ENCODE measurements around the gene LAMA1. TPM values are rescaled to one million over a fixed set of nuclear protein-coding genes. Genes with fewer than 3 reads are reported as not detected.

LAMA1 gene
- total RNA-seq, 1 experiment from 2014 or later = 28.8 TPM

DNA sequence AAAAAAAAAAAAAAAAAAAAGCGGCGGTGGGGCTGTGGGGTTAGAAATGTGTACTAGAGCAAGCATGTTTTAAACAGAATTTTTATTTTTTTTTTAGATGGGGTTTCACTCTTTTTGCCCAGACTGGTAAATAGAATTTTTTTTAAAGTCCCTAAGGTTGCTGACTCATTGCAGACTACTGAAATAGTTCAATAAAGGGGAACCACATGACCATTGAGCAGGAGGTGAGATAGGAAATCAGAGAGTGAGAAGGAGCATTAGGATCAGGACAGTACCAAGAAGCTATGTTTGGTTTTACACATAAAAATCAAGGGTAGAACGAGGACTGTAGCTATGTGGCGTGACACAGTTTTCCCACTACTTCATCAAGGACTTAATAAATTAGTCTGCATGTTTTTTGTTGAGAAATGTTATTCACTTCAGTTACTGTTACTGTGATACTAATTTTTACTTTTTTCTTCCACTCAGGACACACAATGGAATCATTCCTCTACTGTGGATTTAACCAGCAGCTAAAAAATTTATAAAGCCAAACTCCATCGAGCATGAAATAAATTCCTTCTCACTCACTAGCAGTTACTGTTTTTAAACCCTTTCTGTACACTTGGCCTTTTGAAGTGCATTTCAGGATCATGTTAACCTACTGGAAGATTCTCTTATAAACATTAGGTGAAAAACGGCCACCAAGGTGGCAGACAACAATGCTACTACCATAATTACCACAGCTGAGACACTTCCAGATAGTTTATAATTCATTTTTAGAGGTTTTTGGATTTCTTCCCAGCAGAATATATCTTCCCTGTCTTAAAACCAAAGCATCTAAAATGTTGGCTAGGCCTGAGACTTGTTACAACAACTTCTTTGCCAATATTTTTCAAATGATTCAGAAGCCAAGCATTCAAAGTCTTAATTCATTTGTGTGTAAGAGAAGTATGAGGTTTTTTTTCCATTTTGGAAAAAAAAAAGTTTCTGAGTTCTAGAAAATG, 33.2 kb downstream of the LAMA1 start:
- no peaks in the 10 kb centered on the region for H3K27me3 ChIP-seq (ENCODE audit: insufficient read depth, low read length)
- H3K23ac ChIP-seq (ENCODE audit: insufficient read length, low read depth, low read length) = no peak overlapping the region
- no peak overlapping the region for H2AK5ac ChIP-seq (ENCODE audit: insufficient read length, low read length)
- Mint-ChIP-seq H3K36me3 (ENCODE audit: insufficient read depth in 1 of 3, low read depth in 3 of 3) (peaks cover 0 to 10% (median 5%) of the 10 kb centered on the region in 3 experiments; a peak in 4 of 7 replicates), H3K4me3 (no peak overlapping the region), H3K4me1 (peaks cover 5 to 15% of the 10 kb centered on the region in 2 experiments), H3K27me3 (ENCODE audit: low read depth) (no peaks in the 10 kb centered on the region), H3K27ac (peak overlapping the region in 1 of 3 experiments; percentile 66; a peak in 3 of 7 replicates), H3K9me3 (no peaks in the 10 kb centered on the region)
- peaks cover 3% of the 10 kb centered on the region; the same call in 1 of the 2 replicates for H3K4me1 ChIP-seq (ENCODE audit: insufficient read depth, low read length)
- H3K14ac ChIP-seq (ENCODE audit: insufficient read depth, low read length) = no peak overlapping the region
- no peak overlapping the region for H2BK120ac ChIP-seq (ENCODE audit: low read depth, low read length, poor library complexity, severe bottlenecking)
- no peak overlapping the region for H3K4me2 ChIP-seq (ENCODE audit: insufficient read depth, insufficient read length, low read length)
- no peaks in the 10 kb centered on the region for H3K79me2 ChIP-seq (ENCODE audit: insufficient read depth, low read length)
- no peak overlapping the region for H4K8ac ChIP-seq (replicated peaks; ENCODE audit: insufficient read length, low read depth, low read length)
- no peak overlapping the region for H2BK5ac ChIP-seq (ENCODE audit: insufficient read length, low read length)
- no peak overlapping the region for H2BK20ac ChIP-seq (ENCODE audit: low read depth, low read length, poor library complexity, severe bottlenecking)
- DNase-seq = no peak
- no peak overlapping the region for H2BK15ac ChIP-seq (ENCODE audit: low read depth, low read length)
- no CpG with 5 or more reads among the region's 6 CpGs for WGBS (ENCODE audit: extremely low coverage, insufficient read length, low lambda C conversion rate)
- TF ChIP-seq, protein P1, sequence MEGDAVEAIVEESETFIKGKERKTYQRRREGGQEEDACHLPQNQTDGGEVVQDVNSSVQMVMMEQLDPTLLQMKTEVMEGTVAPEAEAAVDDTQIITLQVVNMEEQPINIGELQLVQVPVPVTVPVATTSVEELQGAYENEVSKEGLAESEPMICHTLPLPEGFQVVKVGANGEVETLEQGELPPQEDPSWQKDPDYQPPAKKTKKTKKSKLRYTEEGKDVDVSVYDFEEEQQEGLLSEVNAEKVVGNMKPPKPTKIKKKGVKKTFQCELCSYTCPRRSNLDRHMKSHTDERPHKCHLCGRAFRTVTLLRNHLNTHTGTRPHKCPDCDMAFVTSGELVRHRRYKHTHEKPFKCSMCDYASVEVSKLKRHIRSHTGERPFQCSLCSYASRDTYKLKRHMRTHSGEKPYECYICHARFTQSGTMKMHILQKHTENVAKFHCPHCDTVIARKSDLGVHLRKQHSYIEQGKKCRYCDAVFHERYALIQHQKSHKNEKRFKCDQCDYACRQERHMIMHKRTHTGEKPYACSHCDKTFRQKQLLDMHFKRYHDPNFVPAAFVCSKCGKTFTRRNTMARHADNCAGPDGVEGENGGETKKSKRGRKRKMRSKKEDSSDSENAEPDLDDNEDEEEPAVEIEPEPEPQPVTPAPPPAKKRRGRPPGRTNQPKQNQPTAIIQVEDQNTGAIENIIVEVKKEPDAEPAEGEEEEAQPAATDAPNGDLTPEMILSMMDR (conservative IDR thresholded peaks at IDR 0.05) = no peak
- H3K4ac ChIP-seq (ENCODE audit: low read depth, low read length) = no peak overlapping the region
- H3K9me3 ChIP-seq (ENCODE audit: control insufficient read depth, low read depth, low read length) = no peaks in the 10 kb centered on the region
- no peak overlapping the region for H3K27ac ChIP-seq (ENCODE audit: insufficient read length, low read depth, low read length)
- H3K79me1 ChIP-seq (ENCODE audit: insufficient read depth, low read depth, low read length, poor library complexity, severe bottlenecking) = no peaks in the 10 kb centered on the region
- no peak overlapping the region for H3T11ph ChIP-seq (ENCODE audit: low read length)
- no peak overlapping the region for H3K9ac ChIP-seq (ENCODE audit: extremely low read depth, insufficient read length, low read length)
- H4K20me1 ChIP-seq (ENCODE audit: control insufficient read depth, insufficient read depth, insufficient read length) = no peaks in the 10 kb centered on the region
- H3K23me2 ChIP-seq (ENCODE audit: insufficient read length, low read depth, low read length, poor library complexity, severe bottlenecking) = no peaks in the 10 kb centered on the region
- H3K56ac ChIP-seq (ENCODE audit: insufficient read length, low read depth, low read length) = no peak overlapping the region
- no peak overlapping the region for H4K91ac ChIP-seq (ENCODE audit: insufficient read length, low read depth, low read length)
- H3K18ac ChIP-seq (ENCODE audit: insufficient read length, low read depth, low read length) = no peak overlapping the region
- H4K5ac ChIP-seq (ENCODE audit: insufficient read length, low read depth, low read length) = no peak overlapping the region
- no peak overlapping the region for H2AFZ ChIP-seq (ENCODE audit: low read length)
- no peak overlapping the region for H2BK12ac ChIP-seq (ENCODE audit: insufficient read length, low read depth, low read length)
